T47D (cell line): Measurements from ENCODE around the gene HOMER1.
A peak's percentile ranks its signal among the peaks of the same experiment; 100 is the strongest.
"Not testable (repeated sequence)": the region's sequence is repeated elsewhere in the genome, so short reads cannot be mapped to it uniquely, and the experiment has no call there.

Experiments used
- DNase-seq, 2 experiments: peaks; one replicate each; pipeline versions ENCODE4 v3.0.0 to v3.0.0-alpha.2; 2011 to 2012; ENCODE audit warnings: low read depth in 1 of 2, low spot score in 1 of 2
- JUND ChIP-seq: IDR thresholded peaks from 2 replicates; pipeline ENCODE4 v1.6.1; 2012; ENCODE audit warnings: low read depth
- in situ Hi-C: cut with HindIII; loops from 2 replicates; pipeline ENCODE4 v1.10.0; 2016; ENCODE audit warnings: low sequenced_read_pairs, low pct_unique_long_range_greater_than_20kb

HOMER1 gene

DNA sequence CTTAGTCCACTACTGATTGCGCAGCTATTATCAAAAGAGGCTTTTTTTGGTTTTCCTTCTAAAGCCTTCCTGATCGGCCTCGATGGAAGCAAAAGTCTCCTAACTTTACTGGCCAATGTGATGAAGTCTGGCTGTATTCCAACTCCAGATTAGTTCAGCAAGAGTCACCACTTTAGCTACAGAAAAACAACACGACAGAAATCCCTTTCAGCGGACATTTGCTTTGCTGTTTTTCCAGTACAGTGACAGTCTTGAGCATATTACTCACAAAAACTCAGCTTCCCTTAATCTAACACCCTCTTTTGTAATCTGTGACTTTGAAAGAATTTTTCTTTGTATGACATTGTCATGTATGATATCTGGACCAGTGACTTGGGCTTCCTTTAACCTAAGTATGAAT lies 95.7 kb downstream of the HOMER1 start:
- no peak for DNase-seq
- TF ChIP-seq JUND, result no peak
- in situ Hi-C loops, result no loop called here

DNA sequence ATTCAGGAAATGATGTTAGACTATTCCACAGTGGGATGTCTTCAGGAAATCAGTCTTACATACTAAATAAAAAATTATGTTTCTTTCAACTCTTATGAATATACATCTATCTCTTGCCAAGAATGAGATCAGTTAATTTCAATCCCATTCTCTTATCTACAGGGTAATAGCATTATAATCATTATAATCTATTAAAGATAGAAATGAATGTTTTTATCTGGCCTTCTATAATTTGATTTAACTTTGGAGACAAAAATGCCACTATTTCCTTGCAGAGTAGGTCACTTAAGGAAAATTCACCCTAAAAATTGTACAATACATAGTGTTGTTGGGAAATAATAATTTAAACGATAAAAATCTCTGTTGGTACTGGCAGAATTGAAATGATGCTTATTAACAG lies 96.4 kb downstream of the HOMER1 start:
- in situ Hi-C loops, result no loop called here
- no peak for TF ChIP-seq JUND
- DNase-seq, result no peak

DNA sequence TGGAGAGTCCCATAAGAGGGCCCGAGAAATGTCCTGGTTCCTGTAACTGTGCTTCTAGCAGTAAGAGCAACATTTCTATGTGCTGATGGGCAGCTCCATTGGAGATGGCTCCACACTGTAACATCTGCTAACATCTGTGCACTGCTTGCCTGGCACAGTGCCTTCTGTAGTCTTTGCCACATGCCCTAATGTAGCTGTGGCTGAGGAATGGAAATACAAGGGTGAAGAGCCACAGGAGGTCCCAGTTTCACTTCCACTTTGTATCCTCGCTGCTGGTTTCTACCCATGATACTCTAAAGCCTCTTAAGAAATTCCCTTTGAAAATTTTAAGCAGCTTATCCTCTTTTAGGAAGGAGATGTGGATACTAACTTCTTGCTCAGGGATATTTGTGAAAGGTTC lies 97.4 kb downstream of the HOMER1 start:
- no peak for TF ChIP-seq JUND
- no peak for DNase-seq
- in situ Hi-C loops, result no loop called here

DNA sequence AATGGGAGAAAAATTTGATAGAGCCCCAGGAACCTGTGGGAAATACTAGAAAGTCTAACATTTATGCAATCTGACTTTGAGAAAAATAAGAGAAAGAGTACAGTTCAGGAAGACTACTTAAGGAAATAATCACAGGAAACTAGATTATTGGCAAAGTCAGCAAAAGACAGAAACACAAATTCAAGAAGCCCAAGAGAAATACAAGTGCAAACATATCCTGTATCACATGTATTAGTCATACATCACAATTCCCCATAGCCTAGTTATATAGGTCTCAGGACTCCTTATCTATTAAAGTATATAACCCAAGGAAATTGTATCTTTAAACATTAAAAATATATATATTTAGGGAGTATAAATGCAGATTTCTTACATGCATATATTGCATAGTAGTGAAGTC lies 100.8 kb downstream of the HOMER1 start:
- in situ Hi-C loops, result no loop called here
- DNase-seq, result no peak
- no peak for TF ChIP-seq JUND

DNA sequence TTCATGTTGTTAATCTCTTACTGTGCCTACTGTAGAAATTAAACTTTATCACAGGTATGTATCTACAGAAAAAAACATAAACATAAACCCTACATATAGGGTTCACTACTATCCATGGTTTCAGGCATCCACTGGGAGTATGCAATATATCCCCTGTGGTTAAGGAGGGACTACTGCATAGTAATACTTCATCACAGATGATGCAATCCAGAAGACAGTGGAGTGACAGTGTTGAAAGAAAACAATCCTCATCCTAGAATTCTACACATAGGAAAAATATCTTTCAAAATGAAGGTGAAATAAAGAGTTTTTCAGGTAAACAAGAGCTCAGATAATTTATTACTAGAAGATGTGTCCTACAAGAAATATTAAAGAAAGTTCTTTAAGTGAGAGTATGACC lies 105.9 kb downstream of the HOMER1 start:
- TF ChIP-seq JUND, result no peak
- in situ Hi-C loops, result no loop called here
- DNase-seq, result no peak

DNA sequence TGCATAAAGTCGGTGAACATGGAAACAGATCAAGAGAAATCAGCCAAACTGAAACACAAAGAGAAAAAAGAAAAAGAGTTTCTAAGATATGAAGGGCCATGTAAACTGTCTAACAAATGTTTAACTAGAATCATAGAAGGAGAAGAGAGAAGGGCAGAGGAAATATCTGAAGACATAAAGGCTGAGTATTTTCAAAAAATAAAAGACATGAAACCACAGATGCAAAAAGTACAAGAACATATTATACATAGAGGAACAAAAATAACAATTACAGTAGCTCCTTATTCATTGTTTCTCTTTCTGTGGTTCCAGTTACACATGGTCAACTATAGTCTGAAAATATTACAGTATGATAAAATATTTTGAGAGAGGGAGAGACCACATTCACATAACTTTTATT lies 106.3 kb downstream of the HOMER1 start:
- TF ChIP-seq JUND, result no peak
- in situ Hi-C loops, result no loop called here

DNA sequence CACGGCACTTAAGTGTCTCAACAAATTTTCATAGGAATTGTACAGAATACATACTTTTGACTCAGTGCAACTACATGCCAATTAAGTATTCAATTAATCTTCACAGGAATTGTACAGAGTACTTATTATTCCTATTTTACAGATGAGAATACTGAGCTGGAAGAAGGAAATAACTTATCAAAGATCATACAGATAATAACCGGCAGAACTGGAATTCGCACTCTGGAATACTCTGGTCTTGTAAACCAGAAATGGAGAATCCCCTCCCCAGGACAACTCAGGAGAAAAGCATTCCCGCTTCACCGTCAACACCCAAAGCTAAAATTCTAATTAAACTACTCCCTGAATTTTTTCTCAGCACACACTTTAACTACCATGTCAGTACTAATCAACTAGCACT lies 112.7 kb downstream of the HOMER1 start:
- in situ Hi-C loops, result no loop called here
- no peak for TF ChIP-seq JUND
- DNase-seq, result peak in 1 of 2 experiments; percentile 5

More for the DNA sequence above, 106.3 kb downstream of the HOMER1 start:
- no peak for DNase-seq

DNA sequence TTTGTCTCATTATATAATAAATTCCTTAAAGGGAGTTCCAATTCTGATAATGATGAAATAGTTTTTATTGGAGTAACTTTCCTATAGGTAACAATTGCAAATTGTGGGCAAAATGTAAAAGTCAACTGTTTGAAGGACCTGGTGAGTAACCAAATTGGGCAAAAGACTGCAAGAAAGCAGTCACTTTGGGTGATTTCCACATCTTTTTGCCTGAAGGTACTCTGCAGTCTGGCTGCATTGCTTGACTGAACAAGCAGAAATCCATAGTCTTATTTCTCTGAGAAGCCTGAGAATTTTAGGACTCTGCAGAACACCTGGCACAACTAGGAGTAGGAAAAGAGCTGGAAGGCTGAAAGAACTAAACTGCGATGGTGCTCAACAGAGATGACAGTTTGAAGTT lies 114.9 kb downstream of the HOMER1 start:
- TF ChIP-seq JUND, result no peak
- in situ Hi-C loops, result no loop called here
- no peak for DNase-seq

DNA sequence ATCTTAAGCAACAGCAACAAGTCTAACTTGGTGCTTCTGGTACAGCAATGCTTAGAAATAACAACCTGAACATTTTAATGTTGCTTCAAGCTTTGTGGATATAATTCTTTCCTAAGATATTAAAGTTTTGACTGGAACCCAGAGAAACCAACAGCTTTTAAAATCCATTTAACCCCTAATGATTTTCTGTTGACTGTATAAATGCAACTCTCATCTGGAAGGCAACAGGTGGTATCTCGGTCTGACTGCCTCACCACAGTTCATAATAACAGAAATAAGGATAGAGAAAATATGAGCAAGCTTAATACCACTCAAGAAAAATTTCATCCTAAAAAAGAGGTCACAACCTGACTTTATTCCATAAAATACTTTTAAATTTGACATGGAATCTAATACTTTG lies 116.9 kb downstream of the HOMER1 start:
- in situ Hi-C loops, result no loop called here
- no peak for TF ChIP-seq JUND
- DNase-seq, result no peak

DNA sequence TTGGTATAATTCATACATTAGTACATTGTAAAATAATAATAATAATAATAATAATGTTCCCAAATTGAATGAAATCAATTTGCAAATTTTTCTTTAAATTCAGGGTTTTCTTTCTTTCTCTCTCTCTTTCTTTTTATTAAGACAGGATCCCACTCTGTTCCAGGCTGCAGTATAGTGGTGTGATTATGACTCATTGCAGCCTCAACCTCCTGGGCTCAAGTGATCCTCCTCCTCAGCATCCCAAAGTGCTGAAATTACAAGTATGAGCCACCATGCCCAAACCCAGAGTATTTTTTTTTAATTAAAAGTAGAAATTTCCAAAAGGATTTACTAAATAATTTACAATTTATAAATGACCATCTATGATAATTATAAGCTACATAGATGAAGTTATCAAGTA lies 117.7 kb downstream of the HOMER1 start:
- no peak for TF ChIP-seq JUND
- in situ Hi-C loops, result no loop called here
- no peak for DNase-seq

DNA sequence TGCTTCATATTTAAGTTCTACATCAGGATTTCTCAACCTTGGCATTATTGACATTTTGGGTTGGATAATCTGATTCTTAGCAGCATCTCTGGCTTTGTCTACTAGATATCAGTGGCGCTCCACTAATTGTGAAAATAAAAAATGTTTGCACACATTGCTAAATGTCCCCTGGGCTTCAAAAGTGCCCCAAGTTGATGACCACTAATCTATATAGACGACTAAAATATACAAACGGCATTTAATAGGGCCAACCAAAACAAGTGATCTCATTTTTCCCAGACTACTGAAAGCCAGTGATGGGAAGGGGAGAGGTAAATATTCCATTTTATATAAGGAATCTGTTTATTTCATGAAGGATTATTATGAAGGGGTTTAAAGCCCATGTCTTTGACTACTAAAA lies 118.6 kb downstream of the HOMER1 start:
- no peak for DNase-seq
- in situ Hi-C loops, result no loop called here
- no peak for TF ChIP-seq JUND

DNA sequence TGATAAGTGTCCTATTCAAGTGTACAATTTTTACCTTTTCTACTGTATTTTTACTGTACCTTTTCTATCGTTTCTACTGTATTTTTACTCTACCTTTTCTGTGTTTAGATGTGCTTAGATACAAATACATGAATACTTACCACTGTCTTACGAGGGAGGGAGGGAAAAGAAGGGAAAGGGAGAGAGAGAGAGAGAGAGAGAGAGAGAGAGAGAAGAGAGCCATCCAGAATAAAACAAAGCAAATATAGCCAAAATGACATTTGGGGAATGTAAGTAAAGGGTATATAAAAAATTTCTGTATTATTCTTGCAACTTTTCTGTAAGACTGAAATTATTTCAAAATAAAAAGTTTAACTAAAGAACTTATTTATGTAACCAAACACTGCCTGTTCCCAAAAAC lies 121.2 kb downstream of the HOMER1 start:
- in situ Hi-C loops, result no loop called here
- DNase-seq, result no peak
- TF ChIP-seq JUND, result no peak

DNA sequence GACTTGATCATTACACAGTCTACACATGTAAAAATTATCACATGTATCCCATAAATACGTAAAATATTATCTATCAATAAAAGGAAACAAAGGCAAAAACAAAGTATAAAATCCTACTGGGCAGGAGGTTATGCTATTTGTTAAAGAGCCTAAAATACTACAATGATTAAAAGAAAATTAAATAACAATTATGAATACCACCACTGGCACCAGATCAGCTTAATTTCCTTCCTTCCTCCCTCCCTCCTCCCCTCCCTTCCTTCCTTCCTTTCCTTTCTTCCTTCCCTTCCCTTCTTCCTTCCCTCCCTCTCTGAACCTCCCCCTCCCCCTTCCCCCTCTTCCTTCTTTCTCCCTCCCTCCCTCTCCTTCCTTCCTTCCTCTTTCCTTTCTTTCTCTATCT lies 127.3 kb downstream of the HOMER1 start:
- TF ChIP-seq JUND, result no peak
- in situ Hi-C loops, result no loop called here
- DNase-seq, result no peak

DNA sequence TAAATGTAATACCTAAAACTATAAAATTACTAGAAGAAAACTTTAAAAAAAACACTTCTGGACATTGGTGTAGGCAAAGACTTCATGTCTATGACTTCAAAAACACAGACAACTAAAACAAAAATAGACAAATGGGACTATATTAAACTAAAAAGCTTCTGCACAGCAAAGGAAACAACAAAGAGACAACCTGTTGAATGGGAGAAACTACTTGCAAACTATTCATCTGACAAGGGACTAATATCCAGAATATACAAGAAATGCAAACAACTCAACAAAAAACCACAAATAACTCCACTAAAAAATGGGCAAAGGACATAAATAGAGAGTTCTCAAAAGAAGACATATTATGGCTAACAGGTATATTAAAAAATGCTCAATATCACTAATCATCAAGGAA lies 128.8 kb downstream of the HOMER1 start:
- in situ Hi-C loops, DNase-seq: not testable (repeated sequence)

DNA sequence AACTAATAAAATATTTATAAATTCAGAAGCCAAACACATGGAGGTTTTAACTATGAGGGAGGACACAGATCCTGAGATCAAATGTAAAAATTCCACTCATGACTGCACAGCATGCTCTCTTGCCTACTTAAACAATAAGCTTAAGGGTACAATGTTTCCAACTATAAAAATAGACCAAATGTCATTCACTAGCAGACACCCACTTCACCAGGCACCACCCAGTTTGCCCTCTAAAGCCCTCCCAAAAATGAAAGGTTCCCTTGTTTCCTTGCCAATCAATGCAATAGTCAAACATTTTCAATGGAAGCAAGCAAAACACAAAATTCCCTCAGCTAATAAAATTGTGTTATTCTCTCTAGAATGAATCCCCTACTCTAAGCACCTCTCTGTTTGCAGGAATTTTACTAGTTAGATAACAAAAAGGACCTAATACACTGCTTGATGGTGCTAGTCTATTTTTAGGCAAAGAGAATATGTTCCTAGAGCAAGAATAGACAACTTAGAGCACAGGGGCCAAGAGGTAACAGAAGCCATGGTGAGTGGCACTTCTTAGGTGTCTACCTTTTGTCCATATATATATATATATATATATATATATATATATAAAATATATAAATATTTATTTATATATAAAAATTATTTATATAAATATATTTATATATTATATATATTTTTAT lies 135.3 kb downstream of the HOMER1 start:
- no peak for DNase-seq
- in situ Hi-C loops, result no loop called here
- TF ChIP-seq JUND, result no peak
